Mesodermal cell (in vitro differentiated cells): ENCODE measurements around the gene UFD1.

ENCODE experiments used
- H3K27ac ChIP-seq: 2 replicates; pipeline ENCODE4 v1.7.0; 2013; ENCODE audit warnings: mild to moderate bottlenecking, low read depth, low read length, moderate library complexity; ENCODE audit not compliant: severe bottlenecking
- H3K36me3 ChIP-seq: 2 replicates; pipeline ENCODE4 v1.7.1; 2013; ENCODE audit warnings: mild to moderate bottlenecking, low read length, moderate library complexity; ENCODE audit not compliant: control insufficient read depth, insufficient read depth
- H3K4me1 ChIP-seq: one replicate; pipeline ENCODE4 v1.7.1; 2013; ENCODE audit warnings: mild to moderate bottlenecking, low read length; ENCODE audit not compliant: insufficient read depth, control insufficient read depth, poor library complexity, severe bottlenecking
- H3K4me3 ChIP-seq: 2 replicates; pipeline ENCODE4 v1.7.0; 2013; ENCODE audit warnings: low read length, control low read depth, mild to moderate bottlenecking; ENCODE audit not compliant: insufficient read depth, poor library complexity, severe bottlenecking; ENCODE audit errors: extremely low read depth
- H3K9me3 ChIP-seq: 2 replicates; pipeline ENCODE4 v1.7.1; 2013; ENCODE audit warnings: mild to moderate bottlenecking, low read length, moderate library complexity; ENCODE audit not compliant: control insufficient read depth
- WGBS, 2 experiments: methylation state at CpG; one replicate each; pipeline ENCODE4 v1.1.5; 2013; ENCODE audit warnings: missing lambda C conversion rate in 2 of 2; ENCODE audit not compliant: insufficient coverage in 2 of 2; 5-methylcytosine and 5-hydroxymethylcytosine counted together

UFD1 gene

GRCh38 chr22:19457828-19458428, 21.1 kb downstream of the UFD1 start:
- H3K9me3 ChIP-seq: no peaks in the 10 kb centered on the region
- 97 to 99% methylated on average over 8 of the region's 8 CpGs for WGBS, 2 experiments
- H3K27ac ChIP-seq: no peak overlapping the region
- H3K4me1 ChIP-seq: peaks cover 8% of the 10 kb centered on the region
- peaks cover 88% of the 10 kb centered on the region for H3K36me3 ChIP-seq
- no peak overlapping the region for H3K4me3 ChIP-seq

- no peaks in the 10 kb centered on the region for H3K9me3 ChIP-seq
- H3K4me1 ChIP-seq: peaks cover 8% of the 10 kb centered on the region
- H3K4me3 ChIP-seq: no peak overlapping the region
- no peak overlapping the region for H3K27ac ChIP-seq
- 95 to 98% methylated on average over 5 to 7 of the region's 10 CpGs for WGBS, 2 experiments
- H3K36me3 ChIP-seq: peaks cover 95% of the 10 kb centered on the region
Observed at GRCh38 chr22:19456541-19456940, 22.5 kb downstream of the UFD1 start.

- 89 to 97% methylated on average over 3 to 4 of the region's 4 CpGs for WGBS, 2 experiments
- no peak overlapping the region for H3K4me3 ChIP-seq
- no peak overlapping the region for H3K27ac ChIP-seq
- H3K9me3 ChIP-seq: no peaks in the 10 kb centered on the region
- H3K36me3 ChIP-seq: peaks cover 94% of the 10 kb centered on the region
- peaks cover 8% of the 10 kb centered on the region for H3K4me1 ChIP-seq
Observed at GRCh38 chr22:19455585-19456370, 23.2 kb downstream of the UFD1 start.

- Histone ChIP-seq H3K9me3 (no peaks in the 10 kb centered on the region), H3K36me3 (peaks cover 94% of the 10 kb centered on the region), H3K27ac (no peak overlapping the region), H3K4me1 (peaks cover 8% of the 10 kb centered on the region), H3K4me3 (no peak overlapping the region)
- WGBS, 2 experiments: 89% methylated on average over 1 of the region's 2 CpGs; no CpG with 5 or more reads in 1 of the 2 experiments
Observed at GRCh38 chr22:19455033-19455432, 24.0 kb downstream of the UFD1 start.

GRCh38 chr22:19454156-19454555, 24.8 kb downstream of the UFD1 start:
- Histone ChIP-seq H3K36me3 (peaks cover 95% of the 10 kb centered on the region), H3K27ac (no peak overlapping the region), H3K4me3 (no peak overlapping the region), H3K9me3 (no peaks in the 10 kb centered on the region), H3K4me1 (peaks cover 8% of the 10 kb centered on the region)
- 94 to 100% methylated on average over 2 to 6 of the region's 6 CpGs for WGBS, 2 experiments

- H3K27ac ChIP-seq: no peak overlapping the region
- H3K4me1 ChIP-seq: peaks cover 8% of the 10 kb centered on the region
- H3K36me3 ChIP-seq: peaks cover 97% of the 10 kb centered on the region
- H3K4me3 ChIP-seq: no peak overlapping the region
- 90 to 94% methylated on average over 4 to 5 of the region's 5 CpGs for WGBS, 2 experiments
- H3K9me3 ChIP-seq: no peaks in the 10 kb centered on the region
Observed at GRCh38 chr22:19453718-19454117, 25.3 kb downstream of the UFD1 start.

GRCh38 chr22:19451570-19451969, 27.4 kb downstream of the UFD1 start:
- Histone ChIP-seq H3K27ac (no peak overlapping the region), H3K4me1 (peaks cover 8% of the 10 kb centered on the region), H3K9me3 (no peaks in the 10 kb centered on the region), H3K4me3 (no peak overlapping the region), H3K36me3 (peaks cover 80% of the 10 kb centered on the region)
- WGBS, 2 experiments: 92 to 100% methylated on average over 2 to 4 of the region's 4 CpGs

GRCh38 chr22:19450363-19451175, 28.4 kb downstream of the UFD1 start:
- peaks cover 75% of the 10 kb centered on the region for H3K36me3 ChIP-seq
- H3K4me3 ChIP-seq: no peak overlapping the region
- peaks cover 2% of the 10 kb centered on the region for H3K4me1 ChIP-seq
- H3K27ac ChIP-seq: no peak overlapping the region
- WGBS, 2 experiments: 90 to 93% methylated on average over 5 of the region's 8 CpGs
- H3K9me3 ChIP-seq: no peaks in the 10 kb centered on the region

- H3K4me1 ChIP-seq: no peaks in the 10 kb centered on the region
- H3K4me3 ChIP-seq: no peak overlapping the region
- H3K9me3 ChIP-seq: no peaks in the 10 kb centered on the region
- peaks cover 74% of the 10 kb centered on the region for H3K36me3 ChIP-seq
- WGBS, 2 experiments: 86 to 100% methylated on average over 1 of the region's 2 CpGs
- H3K27ac ChIP-seq: no peak overlapping the region
Observed at GRCh38 chr22:19449422-19449767, 29.6 kb downstream of the UFD1 start.

- Histone ChIP-seq H3K36me3 (peaks cover 74% of the 10 kb centered on the region), H3K4me3 (peak overlapping the region; percentile 90), H3K27ac (no peak overlapping the region), H3K9me3 (no peaks in the 10 kb centered on the region), H3K4me1 (no peaks in the 10 kb centered on the region)
- WGBS, 2 experiments: 82 to 86% methylated on average over 4 to 5 of the region's 5 CpGs
Observed at GRCh38 chr22:19448739-19449421, 30.1 kb downstream of the UFD1 start.
